PFSK-1 (cell line): ENCODE measurements around the gene FBLN1.

Experiments used
- FOXP2 ChIP-seq: optimal IDR thresholded peaks from 2 replicates; pipeline ENCODE3; 2011; ENCODE audit warnings: borderline replicate concordance, control low read depth, inconsistent platforms; ENCODE audit not compliant: insufficient read depth; ENCODE audit errors: extremely low read length, extremely low read depth
- POLR2AphosphoS5 ChIP-seq: IDR thresholded peaks from 2 replicates; pipeline ENCODE4 v1.6.1; 2012; ENCODE audit warnings: low read depth, mild to moderate bottlenecking, control low read depth, low read length, moderate library complexity
- REST ChIP-seq, 2 experiments: IDR thresholded peaks; 2 replicates each; pipeline versions ENCODE4 v1.6.1 to v1.8.0; 2011 to 2012; ENCODE audit warnings: low read depth in 2 of 2, low read length in 2 of 2, control low read depth in 1 of 2, inconsistent platforms in 1 of 2, mild to moderate bottlenecking in 1 of 2, moderate library complexity in 1 of 2; ENCODE audit not compliant: insufficient read depth in 1 of 2
- SIN3A ChIP-seq: IDR thresholded peaks from 2 replicates; pipeline ENCODE4 v1.6.1; 2012; ENCODE audit warnings: mild to moderate bottlenecking, low read length, moderate library complexity, borderline replicate concordance; ENCODE audit not compliant: insufficient read depth
- TAF1 ChIP-seq: IDR thresholded peaks from 2 replicates; pipeline ENCODE4 v1.6.1; 2012; ENCODE audit warnings: low read length, control low read depth, borderline replicate concordance; ENCODE audit not compliant: insufficient read depth

- TF ChIP-seq REST (IDR thresholded peaks at IDR 0.05; ENCODE audit: insufficient read depth in 1 of 2, low read depth in 2 of 2, low read length in 2 of 2) (no peak), SIN3A (no peak), TAF1 (no peak), POLR2AphosphoS5 (no peak), FOXP2 (no peak)
Observed at GRCh38 chr22:45648301-45649117, 145.8 kb downstream of the FBLN1 start.
